UCSD-AML1 (cell line): Measurements from ENCODE around the gene ARPIN.
A peak's percentile ranks its signal among the peaks of the same experiment; 100 is the strongest.
"Not testable (repeated sequence)": the region's sequence is repeated elsewhere in the genome, so short reads cannot be mapped to it uniquely, and the experiment has no call there.

ENCODE experiments used
- DNase-seq: peaks from one replicate; lab custom pipeline; 2025; ENCODE audit not compliant: unreplicated experiment; lab: John Stamatoyannopoulos, UW

ARPIN gene

GRCh38 chr15:89912674-89913396, at the start of gene ARPIN:
ARPIN (minus strand) TSS chr15:89912952; CDS start chr15:89912835, 117 bp downstream.
- no peak for DNase-seq

GRCh38 chr15:89958107-89958805, 45.5 kb upstream of the ARPIN start:
- no peak for DNase-seq

- not testable (repeated sequence) for DNase-seq
Measured at GRCh38 chr15:89955449-89955998, 42.8 kb upstream of the ARPIN start.

GRCh38 chr15:89954541-89954940, 41.8 kb upstream of the ARPIN start:
- DNase-seq: no peak

GRCh38 chr15:89948796-89949195, 36.0 kb upstream of the ARPIN start:
- DNase-seq: no peak

- DNase-seq: no peak
Measured at GRCh38 chr15:89947385-89947784, 34.6 kb upstream of the ARPIN start.

GRCh38 chr15:89946681-89947299, 34.0 kb upstream of the ARPIN start:
- DNase-seq: no peak

- DNase-seq: not testable (repeated sequence)
Measured at GRCh38 chr15:89943721-89944120, 31.0 kb upstream of the ARPIN start.

GRCh38 chr15:89939910-89940309, 27.2 kb upstream of the ARPIN start:
- no peak for DNase-seq

- not testable (repeated sequence) for DNase-seq
Measured at GRCh38 chr15:89939377-89939776, 26.6 kb upstream of the ARPIN start.

- peak; percentile 42 for DNase-seq
Measured at GRCh38 chr15:89937365-89938350, 24.9 kb upstream of the ARPIN start.

- DNase-seq: no peak
Measured at GRCh38 chr15:89936786-89937265, 24.1 kb upstream of the ARPIN start.

GRCh38 chr15:89936051-89936785, 23.5 kb upstream of the ARPIN start:
- DNase-seq: peak; percentile 57

- no peak for DNase-seq
Measured at GRCh38 chr15:89932880-89933279, 20.1 kb upstream of the ARPIN start.

GRCh38 chr15:89928421-89928820, 15.7 kb upstream of the ARPIN start:
- DNase-seq: no peak

GRCh38 chr15:89926158-89926557, 13.4 kb upstream of the ARPIN start:
- no peak for DNase-seq

- no peak for DNase-seq
Measured at GRCh38 chr15:89917442-89918101, 4.8 kb upstream of the ARPIN start.

- DNase-seq: no peak
Measured at GRCh38 chr15:89916660-89917059, 3.9 kb upstream of the ARPIN start.

- DNase-seq: no peak
Measured at GRCh38 chr15:89912145-89912673, 543 bp downstream of the ARPIN start.
